ENCODE results near the gene DYNC2H1.

The DYNC2H1 gene

GRCh38 chr11:103257360-103257759, 148.1 kb downstream of the DYNC2H1 start:
- no peak overlapping the region for H3K4me3 ChIP-seq (replicated peaks in 1 of 2; ENCODE audit: low read depth in 2 of 2, low read length in 2 of 2)
- DNase-seq (ENCODE audit: low read depth in 2 of 2), result peak; percentile 36 to 37
- TF ChIP-seq CTCF (IDR thresholded peaks at IDR 0.05; ENCODE audit: low read depth, low read length), result peak; percentile 33

GRCh38 chr11:103266167-103266831, 157.1 kb downstream of the DYNC2H1 start:
- TF ChIP-seq CTCF (IDR thresholded peaks at IDR 0.05; ENCODE audit: low read depth, low read length), result no peak
- no peak for DNase-seq (ENCODE audit: low read depth in 2 of 2)
- H3K4me3 ChIP-seq (replicated peaks in 1 of 2; ENCODE audit: low read depth in 2 of 2, low read length in 2 of 2), result no peak overlapping the region

- H3K4me3 ChIP-seq (replicated peaks in 1 of 2; ENCODE audit: low read depth in 2 of 2, low read length in 2 of 2), result no peak overlapping the region
- DNase-seq (ENCODE audit: low read depth in 2 of 2), result no peak
- TF ChIP-seq CTCF (IDR thresholded peaks at IDR 0.05; ENCODE audit: low read depth, low read length), result no peak
These were observed 163.7 kb downstream of the DYNC2H1 start for GRCh38 chr11:103272876-103273275.

- no peak for TF ChIP-seq CTCF (IDR thresholded peaks at IDR 0.05; ENCODE audit: low read depth, low read length)
- no peak overlapping the region for H3K4me3 ChIP-seq (replicated peaks in 1 of 2; ENCODE audit: low read depth in 2 of 2, low read length in 2 of 2)
- DNase-seq (ENCODE audit: low read depth in 2 of 2), result no peak
These were observed 164.8 kb downstream of the DYNC2H1 start for GRCh38 chr11:103274025-103274424.

GRCh38 chr11:103279821-103280220, 170.6 kb downstream of the DYNC2H1 start:
- DNase-seq (ENCODE audit: low read depth in 2 of 2), result peak in 1 of 2 donors; percentile 27
- H3K4me3 ChIP-seq (replicated peaks in 1 of 2; ENCODE audit: low read depth in 2 of 2, low read length in 2 of 2), result no peak overlapping the region
- TF ChIP-seq CTCF (IDR thresholded peaks at IDR 0.05; ENCODE audit: low read depth, low read length), result no peak

- TF ChIP-seq CTCF (IDR thresholded peaks at IDR 0.05; ENCODE audit: low read depth, low read length), result no peak
- H3K4me3 ChIP-seq (replicated peaks in 1 of 2; ENCODE audit: low read depth in 2 of 2, low read length in 2 of 2), result no peak overlapping the region
- DNase-seq (ENCODE audit: low read depth in 2 of 2), result peak in 1 of 2 donors; percentile 36
These were observed 172.1 kb downstream of the DYNC2H1 start for GRCh38 chr11:103281301-103281700.

- H3K4me3 ChIP-seq (replicated peaks in 1 of 2; ENCODE audit: low read depth in 2 of 2, low read length in 2 of 2), result no peak overlapping the region
- no peak for DNase-seq (ENCODE audit: low read depth in 2 of 2)
- no peak for TF ChIP-seq CTCF (IDR thresholded peaks at IDR 0.05; ENCODE audit: low read depth, low read length)
These were observed 175.0 kb downstream of the DYNC2H1 start for GRCh38 chr11:103284260-103284659.
